CD4-positive, alpha-beta T cell treated with Interleukin-6 for 4 hours (primary cell): ENCODE results near the gene ACKR2.
A peak's percentile ranks its signal among the peaks of the same experiment; 100 is the strongest.
"Not testable (repeated sequence)": the region's sequence is repeated elsewhere in the genome, so short reads cannot be mapped to it uniquely, and the experiment has no call there.

Experiments used
- DNase-seq: peaks from one replicate; pipeline ENCODE4 v3.0.0-alpha.2; 2020; ENCODE audit warnings: mixed read lengths

Gene ACKR2

GRCh38 chr3:42864321-42864950, 55.2 kb downstream of the ACKR2 start:
- no peak for DNase-seq

- DNase-seq: no peak
Measured at GRCh38 chr3:42865256-42865655, 56.0 kb downstream of the ACKR2 start.

DNA sequence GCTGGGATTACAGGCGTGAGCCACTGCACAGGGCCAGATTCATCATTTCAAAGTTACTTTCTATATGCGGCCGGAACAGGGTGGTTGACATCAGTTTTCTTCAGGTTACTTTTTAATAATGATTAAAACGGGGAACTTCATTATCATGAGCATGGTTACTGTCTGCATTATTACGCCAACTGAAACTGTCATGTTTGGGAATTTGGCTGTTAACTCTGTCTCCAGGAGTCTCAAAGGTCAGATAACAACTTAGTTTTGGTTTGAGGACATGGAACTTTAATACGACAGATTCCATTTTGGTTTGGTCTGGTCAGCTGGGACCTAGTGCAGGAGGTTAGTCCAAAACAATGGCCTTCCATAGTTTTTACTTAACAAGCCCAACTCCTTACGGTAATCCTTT, 57.9 kb downstream of the ACKR2 start:
- no peak for DNase-seq

GRCh38 chr3:42868841-42869240, 59.6 kb downstream of the ACKR2 start:
- no peak for DNase-seq

DNA sequence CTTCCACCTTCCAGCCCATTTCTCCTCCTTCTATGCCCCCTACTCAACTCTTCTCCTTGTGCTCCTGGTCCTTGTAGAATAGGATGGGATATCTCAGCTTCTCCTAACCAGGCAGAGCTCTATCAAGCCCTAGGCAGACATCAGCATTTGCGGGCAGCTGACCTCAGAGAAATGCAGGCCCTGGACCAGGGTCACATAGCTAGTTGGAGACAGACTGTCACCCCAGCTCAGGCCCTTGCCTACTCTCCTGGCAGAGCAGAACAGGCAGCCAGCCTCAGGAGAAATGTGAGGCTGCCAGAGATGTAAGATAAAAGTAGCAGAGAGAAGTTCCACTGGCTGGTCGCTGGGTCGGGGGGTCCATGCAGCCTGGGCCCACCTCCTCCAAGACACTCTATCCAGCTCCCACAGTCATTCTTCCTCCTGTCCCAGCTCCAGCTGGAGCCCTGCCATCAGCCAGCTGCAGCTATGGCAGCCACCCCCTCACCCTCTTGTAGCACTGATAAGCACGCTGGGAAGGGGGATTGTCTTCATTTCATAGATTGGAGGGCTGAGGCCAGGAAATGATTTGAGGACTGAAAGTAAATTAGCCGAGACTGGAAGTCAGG, 62.4 kb downstream of the ACKR2 start:
- DNase-seq: no peak

- no peak for DNase-seq
Measured at GRCh38 chr3:42872718-42873117, 63.5 kb downstream of the ACKR2 start.

DNA sequence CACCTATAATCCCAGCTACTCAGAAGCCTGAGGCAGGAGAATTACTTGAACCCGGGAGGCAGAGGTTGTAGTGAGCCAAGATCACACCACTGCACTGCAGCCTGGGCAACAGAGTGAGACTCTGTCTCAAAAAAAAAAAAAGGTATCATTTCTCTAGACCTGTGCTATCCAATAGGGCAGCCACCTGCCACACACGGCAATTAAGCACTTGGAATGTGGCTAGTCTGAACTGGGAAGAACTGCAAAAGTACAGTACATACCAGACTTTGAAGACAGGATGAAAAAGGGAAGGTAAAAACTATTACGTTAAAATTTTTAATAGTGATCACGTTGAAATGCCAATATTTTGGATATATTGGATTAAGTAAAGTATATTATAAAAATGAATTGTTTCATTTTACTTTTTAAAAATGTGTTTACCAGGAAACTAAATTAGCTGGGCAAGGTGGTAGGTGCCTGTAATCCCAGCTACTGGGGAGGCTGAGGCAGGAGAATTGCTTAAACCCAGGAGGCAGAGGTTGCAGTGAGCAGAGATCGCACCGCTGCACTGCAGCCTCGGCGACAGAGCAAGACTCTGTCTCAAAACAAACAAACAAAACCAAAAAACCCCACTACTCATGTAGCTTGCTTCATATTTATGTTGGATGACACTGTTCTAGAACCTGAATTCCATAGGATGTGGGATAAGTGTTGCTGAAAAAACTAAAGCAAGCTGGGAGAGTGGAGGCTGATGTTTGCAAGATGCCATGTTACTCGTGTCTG, 64.2 kb downstream of the ACKR2 start:
- DNase-seq: no peak

DNA sequence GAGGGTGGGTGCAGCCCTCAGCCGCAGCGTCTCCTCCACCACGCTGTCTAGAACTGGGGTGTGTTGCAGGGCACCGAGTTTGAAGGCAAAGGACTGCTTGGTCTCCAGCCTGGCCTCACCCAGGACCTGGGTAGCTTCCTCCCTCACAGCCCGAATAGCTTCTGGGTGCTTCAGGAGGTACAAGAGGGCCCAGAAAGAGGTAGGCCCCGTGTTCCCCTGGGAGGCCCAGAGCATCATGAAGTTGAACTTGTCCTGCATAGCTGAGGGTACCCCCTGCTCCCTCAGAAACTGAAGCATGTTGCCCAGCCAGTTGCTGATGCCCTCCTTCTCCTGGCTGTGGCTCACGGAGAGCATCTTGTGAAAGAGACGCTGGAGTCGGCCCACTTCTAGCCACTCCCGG, 65.5 kb downstream of the ACKR2 start:
- no peak for DNase-seq

- no peak for DNase-seq
Measured at GRCh38 chr3:42875325-42876151, 66.3 kb downstream of the ACKR2 start, which contains the start of gene CYP8B1. CYP8B1 (minus strand) TSS chr3:42875879; CDS start chr3:42875816, 63 bp downstream.

DNA sequence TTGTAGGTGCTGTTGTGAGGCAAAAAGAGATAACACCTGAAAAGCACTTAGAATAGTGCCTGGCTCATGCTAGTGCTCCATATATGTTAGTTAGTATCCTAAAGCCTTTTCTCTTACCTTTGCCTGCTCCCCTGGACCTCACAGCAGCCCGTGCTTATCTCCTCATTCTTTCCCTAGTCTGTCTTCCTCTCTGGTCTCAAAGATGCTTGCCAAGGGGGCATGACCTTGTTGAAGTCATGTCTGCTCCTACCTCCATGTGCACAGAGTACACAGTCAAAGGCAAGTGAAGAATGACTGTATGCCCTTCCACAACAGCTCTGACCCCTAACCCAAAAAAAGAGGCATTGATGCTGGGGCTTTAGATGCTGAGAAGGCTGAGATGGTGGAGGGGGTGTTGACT, 67.2 kb downstream of the ACKR2 start:
- DNase-seq: no peak

DNA sequence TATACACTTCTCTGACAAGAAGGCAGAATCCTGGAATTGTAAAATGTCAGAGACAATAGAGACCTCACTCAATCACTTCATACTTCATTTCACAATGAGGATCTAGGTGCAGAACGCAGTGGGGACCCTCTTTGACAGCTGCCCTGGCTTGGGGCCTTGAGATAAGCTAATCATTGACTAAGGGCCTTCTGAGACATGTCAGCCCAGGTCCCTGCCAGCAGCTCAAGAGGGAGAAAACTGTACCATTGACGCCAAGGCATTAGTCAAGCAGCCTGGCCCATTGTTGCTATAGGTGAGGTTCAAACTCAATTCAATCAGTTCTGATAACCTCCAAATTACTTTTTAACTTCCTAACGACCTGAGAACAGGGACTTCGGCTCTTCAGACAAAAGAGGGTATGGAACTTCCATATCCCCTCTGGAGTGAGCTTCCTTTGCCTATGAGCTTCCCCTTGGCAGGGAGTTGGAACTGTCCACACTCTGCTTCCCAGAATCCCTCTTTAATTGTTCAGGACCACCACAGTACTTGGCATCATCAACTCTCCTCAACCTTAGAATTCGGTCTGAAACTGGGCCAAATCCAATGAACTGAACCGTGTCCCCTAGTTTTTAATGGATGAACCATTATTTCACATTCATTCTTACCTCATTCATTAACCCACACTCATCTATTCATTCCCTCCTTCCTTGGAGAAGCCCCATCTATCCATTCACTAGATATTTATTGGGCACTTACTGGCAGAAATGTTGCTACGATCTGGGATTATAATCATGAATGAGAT, 67.9 kb downstream of the ACKR2 start:
- no peak for DNase-seq

GRCh38 chr3:42877881-42878280, 68.6 kb downstream of the ACKR2 start:
- DNase-seq: no peak

DNA sequence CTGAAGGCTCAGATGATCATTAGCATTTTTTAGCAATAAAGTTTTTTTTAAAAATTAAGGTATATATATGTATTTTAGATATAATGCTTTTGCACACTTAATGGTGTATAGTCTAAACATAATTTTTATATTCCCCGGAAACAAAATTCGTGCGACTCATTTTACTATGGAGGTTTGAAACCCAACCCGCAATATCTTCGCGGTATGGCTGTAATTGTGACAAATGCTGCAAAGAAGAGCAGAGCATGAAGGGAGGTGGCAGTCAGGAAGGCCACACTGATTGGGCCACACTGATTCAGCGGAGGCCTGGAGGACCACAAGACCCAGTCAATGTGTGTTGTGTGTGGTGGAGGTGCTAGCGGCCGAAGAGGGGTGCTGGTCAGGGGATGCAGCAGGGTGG, 70.9 kb downstream of the ACKR2 start:
- no peak for DNase-seq

DNA sequence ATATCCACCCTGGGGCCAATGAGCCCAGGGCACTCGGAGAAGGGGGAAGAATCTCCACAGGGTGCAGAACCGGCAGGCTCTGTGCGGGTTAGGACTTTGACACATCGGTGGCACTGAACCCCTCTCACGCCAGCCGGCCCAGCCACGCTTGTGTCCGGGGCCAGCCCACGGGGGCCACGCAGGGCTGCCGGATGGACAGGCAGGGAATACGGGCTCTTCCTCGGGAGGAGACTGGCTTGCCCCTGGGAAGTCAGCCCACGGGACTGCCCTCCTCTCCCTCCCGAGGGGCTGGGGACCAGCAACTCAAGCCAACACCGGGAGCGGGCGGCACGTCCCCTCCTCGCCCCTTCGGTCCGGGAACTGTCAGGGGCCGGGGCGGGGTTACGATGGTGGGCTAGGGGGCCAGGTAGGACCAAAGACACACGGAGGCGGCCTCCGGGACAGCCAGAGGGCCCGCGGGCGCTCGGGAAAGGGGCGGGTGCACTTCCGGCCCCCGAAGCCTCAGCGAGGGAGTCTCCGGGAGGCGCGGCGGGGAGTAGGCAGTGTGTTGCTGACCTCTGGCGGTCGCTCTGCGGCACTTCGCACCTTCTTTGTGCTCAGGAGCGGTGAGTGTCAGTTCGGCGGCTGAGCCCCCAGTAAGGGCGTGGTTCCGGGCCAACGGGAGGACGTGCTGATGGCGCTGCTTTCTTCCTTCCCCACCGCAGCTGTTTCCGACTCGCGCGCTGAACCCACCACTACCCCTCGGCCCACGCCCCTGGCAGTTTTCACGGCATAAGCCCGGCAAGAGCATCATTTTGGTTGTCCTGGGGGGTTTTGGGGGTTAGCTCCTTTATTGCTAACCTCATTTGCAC, 71.6 kb downstream of the ACKR2 start:
- DNase-seq: peak; percentile 91

DNA sequence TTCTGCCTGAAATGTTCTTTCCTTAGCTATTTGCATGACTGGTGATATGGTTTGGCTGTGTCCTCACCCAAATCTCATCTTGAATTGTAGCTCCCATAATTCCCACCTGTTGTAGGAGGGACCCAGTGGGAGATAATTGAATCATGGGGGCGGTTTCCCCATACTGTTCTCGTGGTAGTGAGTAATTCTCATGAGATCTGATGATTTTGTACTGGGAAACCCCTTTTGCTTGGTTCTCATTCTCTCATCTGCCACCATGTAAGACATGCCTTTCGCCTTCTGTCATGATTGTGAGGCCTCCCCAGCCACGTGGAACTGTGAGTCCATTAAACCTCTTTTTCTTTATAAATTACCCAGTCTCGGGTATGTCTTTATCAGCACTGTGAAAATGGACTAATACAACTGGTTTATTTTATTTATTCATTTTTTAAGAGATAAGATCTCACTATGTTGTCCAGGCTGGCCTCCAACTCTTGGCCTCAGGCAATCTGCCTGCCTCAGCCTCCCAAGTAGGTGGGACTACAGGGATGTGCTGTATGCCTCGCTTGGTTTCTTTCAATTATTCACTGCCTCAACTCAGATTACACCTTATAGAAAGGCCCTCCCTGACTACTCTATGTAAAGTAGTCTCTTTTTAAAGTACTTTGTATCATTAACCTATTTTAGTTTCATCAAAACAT, 74.1 kb downstream of the ACKR2 start:
- DNase-seq: not testable (repeated sequence)

DNA sequence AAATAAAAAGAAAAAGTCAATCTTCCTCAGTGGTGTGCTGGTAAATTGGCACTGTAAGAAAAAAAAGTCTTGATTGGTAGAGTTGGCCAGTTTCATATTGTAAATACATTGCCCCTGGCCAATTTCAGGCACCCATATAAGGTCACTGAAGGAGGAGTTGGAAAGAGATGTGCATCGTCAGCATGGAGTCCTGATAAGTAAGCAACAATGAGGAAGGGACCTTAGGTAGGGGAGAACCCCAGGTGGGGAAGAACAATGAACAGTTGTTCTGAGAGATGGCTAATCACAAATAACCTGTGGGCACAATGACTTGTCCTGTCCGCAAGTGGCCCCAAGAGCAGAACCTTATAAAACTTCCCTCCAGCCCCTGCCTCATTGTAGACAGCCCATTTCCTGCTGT, 75.1 kb downstream of the ACKR2 start:
- no peak for DNase-seq

- no peak for DNase-seq
Measured at GRCh38 chr3:42886294-42886822, 77.1 kb downstream of the ACKR2 start.

GRCh38 chr3:42887084-42887483, 77.8 kb downstream of the ACKR2 start:
- DNase-seq: no peak

DNA sequence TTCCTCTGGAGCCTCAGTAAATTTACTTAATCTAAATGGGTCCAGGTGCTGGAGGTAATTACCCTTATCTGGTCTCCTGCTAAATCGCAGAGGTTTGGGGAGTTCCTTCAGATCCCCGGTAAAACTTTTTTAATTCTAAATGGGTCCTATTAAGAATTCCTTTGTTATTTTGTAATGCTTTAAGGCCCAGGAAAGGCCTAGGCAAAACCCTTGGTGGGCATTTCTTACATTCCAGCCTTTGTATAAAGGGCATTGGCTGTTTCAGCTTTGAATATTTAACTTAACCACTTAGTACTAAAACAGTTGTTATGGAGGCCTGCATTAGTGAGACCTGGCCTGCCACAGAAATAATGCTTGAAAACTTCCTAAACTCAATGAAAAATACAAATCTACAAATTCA, 81.8 kb downstream of the ACKR2 start:
- no peak for DNase-seq

GRCh38 chr3:42892169-42892568, 82.9 kb downstream of the ACKR2 start:
- no peak for DNase-seq

DNA sequence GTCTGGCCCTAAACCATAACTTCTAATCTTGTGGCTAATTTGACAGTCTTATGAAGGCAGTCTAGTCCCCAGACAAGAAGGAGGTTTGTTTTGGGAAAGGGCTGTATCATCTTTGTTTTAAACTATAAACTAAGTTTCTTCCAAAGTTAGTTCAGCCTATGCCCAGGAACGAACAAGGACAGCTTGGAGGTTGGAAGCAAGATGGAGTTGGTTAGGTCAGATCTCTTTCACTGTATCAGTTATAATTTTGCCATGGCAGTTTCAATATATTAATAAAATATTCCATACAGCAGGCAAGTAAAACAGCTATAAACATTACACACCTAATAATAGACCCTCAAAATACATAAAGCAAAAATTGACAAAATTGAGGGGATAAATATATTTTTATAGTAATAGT, 83.6 kb downstream of the ACKR2 start:
- DNase-seq: no peak
